Fibroblast of skin of scalp (primary cell): ENCODE measurements around the gene RRAS. TPM values are rescaled to one million over a fixed set of nuclear protein-coding genes. Genes with fewer than 3 reads are reported as not detected.
A peak's percentile ranks its signal among the peaks of the same experiment; 100 is the strongest.

Experiments used
- DNase-seq: peaks from one replicate; pipeline ENCODE4 v3.0.0-alpha.2; 2013
- polyA plus RNA-seq, 2 experiments: library from polyadenylated mRNA; unstranded; fragments of 120-200 nt; gene quantifications; one replicate each; pipeline ENCODE4 v1.2.1, GENCODE V29; 2013; ENCODE audit not compliant: insufficient read length in 2 of 2

Gene RRAS
- 164 TPM for polyA plus RNA-seq (2013, experiment 1 of 2; ENCODE audit: insufficient read length)
- polyA plus RNA-seq (2013, experiment 2 of 2; ENCODE audit: insufficient read length), result 150 TPM

- DNase-seq, result peak; percentile 100
These were observed at the start of gene RRAS for GRCh38 chr19:49640113-49640898. TSS of gene RRAS (minus strand) at chr19:49640143. CDS start at chr19:49640098, 45 bp downstream.

- no peak for DNase-seq
These were observed 49.5 kb upstream of the RRAS start, which contains the start of gene ADM5 for GRCh38 chr19:49689133-49690078. TSS of gene ADM5 (plus strand) at chr19:49689594. CDS start at chr19:49689838, 244 bp downstream.

GRCh38 chr19:49688531-49689132, 48.7 kb upstream of the RRAS start:
- no peak for DNase-seq

GRCh38 chr19:49687566-49688316, 47.8 kb upstream of the RRAS start:
- no peak for DNase-seq

GRCh38 chr19:49687150-49687549, 47.2 kb upstream of the RRAS start:
- no peak for DNase-seq

GRCh38 chr19:49686503-49687088, 46.7 kb upstream of the RRAS start:
- DNase-seq, result no peak

- DNase-seq, result no peak
These were observed 45.9 kb upstream of the RRAS start for GRCh38 chr19:49685845-49686332.

- no peak for DNase-seq
These were observed 45.1 kb upstream of the RRAS start for GRCh38 chr19:49684983-49685553.

GRCh38 chr19:49684251-49684982, 44.5 kb upstream of the RRAS start:
- DNase-seq, result no peak

GRCh38 chr19:49683814-49684250, 43.9 kb upstream of the RRAS start:
- DNase-seq, result no peak

- DNase-seq, result no peak
These were observed 42.3 kb upstream of the RRAS start for GRCh38 chr19:49682274-49682673.

GRCh38 chr19:49681830-49682229, 41.9 kb upstream of the RRAS start:
- no peak for DNase-seq

- DNase-seq, result peak; percentile 83
These were observed 40.7 kb upstream of the RRAS start for GRCh38 chr19:49680421-49681351.

- no peak for DNase-seq
These were observed 39.9 kb upstream of the RRAS start for GRCh38 chr19:49679771-49680413.

GRCh38 chr19:49678985-49679770, 39.2 kb upstream of the RRAS start:
- DNase-seq, result no peak

- DNase-seq, result peak; percentile 76
These were observed 38.1 kb upstream of the RRAS start for GRCh38 chr19:49677901-49678674.
